Prostate gland (tissue), 2 donors: ENCODE data around the gene COMMD8. TPM values are rescaled to one million over a fixed set of nuclear protein-coding genes. Genes with fewer than 3 reads are reported as not detected.

Experiments
- DNase-seq: peaks from one replicate; pipeline ENCODE4 v3.0.0-alpha.2; 2019; ENCODE audit warnings: low spot score
- H3K27ac ChIP-seq, 2 donors: fragments of 200-600 bp; sonication (generic); 2 replicates each; pipeline ENCODE4 v1.5.1; 2017 to 2019
- H3K27me3 ChIP-seq: fragments of 200-600 bp; sonication (generic); replicated peaks from 2 replicates; pipeline ENCODE4 v1.5.1; 2019; ENCODE audit not compliant: insufficient read depth
- H3K36me3 ChIP-seq, 2 donors: fragments of 200-600 bp; sonication (generic); 1 replicate in 1 of 2; 2 replicates in 1 of 2; pipeline versions ENCODE4 v1.5.1 to v1.8.1; 2017 to 2019
- H3K4me1 ChIP-seq: fragments of 200-600 bp; sonication (generic); replicated peaks from 2 replicates; pipeline ENCODE4 v1.5.1; 2019
- H3K4me3 ChIP-seq, 2 donors: fragments of 200-600 bp; sonication (generic); 2 replicates each; pipeline ENCODE4 v1.5.1; 2017 to 2019
- H3K9me3 ChIP-seq: fragments of 200-600 bp; sonication (generic); 2 replicates; pipeline ENCODE4 v1.5.1; 2017
- CTCF ChIP-seq, 4 experiments: fragments of 200-600 bp in 2 of 4; fragments of 450-650 bp in 2 of 4; sonication (generic) in 2 of 4; IDR thresholded peaks; 1 replicate in 3 of 4; 2 replicates in 1 of 4; pipeline ENCODE4 v1.5.1; 2016 to 2019; ENCODE audit warnings: antibody characterized with exemption in 4 of 4, mild to moderate bottlenecking in 2 of 4, moderate library complexity in 2 of 4
- POLR2A ChIP-seq: fragments of 450-650 bp; IDR thresholded peaks from one replicate; pipeline ENCODE4 v1.6.1; 2016; ENCODE audit warnings: antibody characterized with exemption, mild to moderate bottlenecking
- POLR2AphosphoS5 ChIP-seq: sonication (generic); formaldehyde crosslinking; IDR thresholded peaks from one replicate; pipeline ENCODE4 v1.6.1; 2017; ENCODE audit warnings: antibody characterized with exemption
- WGBS: methylation state at CpG from one replicate; pipeline ENCODE4 v1.1.5; 2018; 5-methylcytosine and 5-hydroxymethylcytosine counted together
- intact Hi-C: fragments of 100-400 bp; cut with DNase I; formaldehyde crosslinking; loops from one replicate; pipeline ENCODE4 v1.14.2; 2022
- total RNA-seq, 2 donors: library from RNA; depleted of rRNA; stranded (reverse); fragments of >200 nt; gene quantifications; one replicate each; pipeline ENCODE4 v1.1.0, GENCODE V29; 2016

Gene COMMD8
- total RNA-seq, 2 donors from 2014 or later = 11.9 to 12.2 TPM

GRCh38 chr4:47485047-47485692 lies 21.7 kb upstream of the COMMD8 start, which contains the start of gene ATP10D:
TSS of gene ATP10D (plus strand) at chr4:47485275. CDS start at chr4:47512541, 27,266 bp downstream.
- intact Hi-C loops = no loop called here
- WGBS = under 1% methylated on average over 34 of the region's 34 CpGs
- Histone ChIP-seq H3K4me1 (peaks cover 3% of the 10 kb centered on the region), H3K9me3 (no peaks in the 10 kb centered on the region), H3K27ac (peak within 1 kb of the TSS; percentile 89 to 95), H3K4me3 (peak within 1 kb of the TSS; percentile 49 to 54), H3K27me3 (no peaks in the 10 kb centered on the region), H3K36me3 (no peaks in the 10 kb centered on the region)
- TF ChIP-seq POLR2A = peak; percentile 83
- TF ChIP-seq POLR2AphosphoS5 = peak; percentile 92
- TF ChIP-seq CTCF (IDR thresholded peaks at IDR 0.05) = peak in 3 of 4 experiments; percentile 13 to 30 (median 29)
- peak; percentile 94 for DNase-seq

DNA sequence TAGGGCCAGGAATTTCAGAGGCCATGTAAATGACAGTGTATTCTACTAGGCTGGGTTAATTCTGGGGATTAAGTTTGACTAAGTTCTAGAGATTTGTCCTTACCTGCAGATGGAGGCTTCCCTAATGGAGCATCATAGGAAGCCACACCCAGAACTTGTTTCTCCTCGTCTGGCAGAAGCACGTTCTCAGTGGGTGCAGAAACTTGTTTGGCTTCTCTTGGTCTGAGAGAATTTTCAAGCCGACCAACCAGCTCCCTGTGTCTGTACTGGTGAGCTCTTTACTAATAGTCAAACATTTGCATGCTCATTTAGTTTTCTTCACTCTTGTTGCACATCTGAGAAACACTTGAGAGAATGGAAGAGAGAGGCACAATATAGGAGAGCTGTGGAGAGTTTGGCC lies 20.7 kb upstream of the COMMD8 start:
- intact Hi-C loops = no loop called here
- TF ChIP-seq CTCF (IDR thresholded peaks at IDR 0.05) = no peak
- TF ChIP-seq POLR2A = no peak
- TF ChIP-seq POLR2AphosphoS5 = no peak
- Histone ChIP-seq H3K4me1 (peaks cover 3% of the 10 kb centered on the region), H3K36me3 (no peaks in the 10 kb centered on the region), H3K27ac (peak overlapping the region in 1 of 2 donors; percentile 95), H3K9me3 (no peaks in the 10 kb centered on the region), H3K27me3 (no peaks in the 10 kb centered on the region), H3K4me3 (no peak overlapping the region)
- 45% methylated on average over 3 of the region's 3 CpGs for WGBS
- no peak for DNase-seq

DNA sequence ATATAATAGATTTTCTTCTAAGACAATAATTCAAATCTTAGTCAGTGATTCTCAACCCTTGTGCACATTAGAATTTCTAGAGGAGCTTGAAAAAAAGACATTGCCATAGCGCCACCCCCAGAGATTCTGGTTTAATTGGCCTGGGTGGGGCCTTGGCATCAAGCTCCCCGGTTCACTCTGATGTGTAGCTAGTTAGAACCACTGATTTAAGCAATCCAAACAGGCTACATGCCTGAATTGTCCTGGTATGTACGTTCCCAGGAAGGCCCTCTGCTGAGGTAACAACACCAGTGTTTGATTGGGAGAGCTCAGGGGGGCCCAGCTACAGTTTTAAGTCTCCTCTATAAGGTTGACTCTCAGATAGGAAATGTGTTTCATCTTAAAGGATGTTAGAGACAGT lies 20.2 kb upstream of the COMMD8 start:
- TF ChIP-seq CTCF (IDR thresholded peaks at IDR 0.05) (no peak), POLR2A (no peak), POLR2AphosphoS5 (no peak)
- intact Hi-C loops = no loop called here
- DNase-seq = no peak
- no peak overlapping the region for H3K27ac ChIP-seq
- no peaks in the 10 kb centered on the region for H3K27me3 ChIP-seq
- peaks cover 3% of the 10 kb centered on the region for H3K4me1 ChIP-seq
- H3K36me3 ChIP-seq = no peaks in the 10 kb centered on the region
- H3K4me3 ChIP-seq = no peak overlapping the region
- 52% methylated on average over 3 of the region's 3 CpGs for WGBS
- H3K9me3 ChIP-seq = no peaks in the 10 kb centered on the region

DNA sequence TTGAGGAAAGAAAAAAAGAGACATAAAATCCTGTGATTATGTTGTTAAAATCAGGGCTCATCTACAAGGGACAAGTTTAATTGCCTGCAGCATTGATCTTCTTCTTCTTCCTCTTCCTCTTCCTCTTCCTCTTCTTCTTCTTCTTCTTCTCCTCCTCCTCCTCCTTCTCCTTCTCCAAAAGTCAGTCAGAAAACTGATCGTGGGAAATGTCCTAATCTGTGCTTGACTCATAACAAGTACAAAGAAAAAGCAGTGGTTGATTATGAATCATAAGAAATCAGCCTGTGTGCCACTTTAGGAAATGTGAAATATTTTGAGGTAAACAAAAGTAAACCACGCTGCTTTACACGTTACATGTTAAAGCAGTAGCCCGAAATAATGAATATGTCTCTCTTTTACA lies 18.8 kb upstream of the COMMD8 start:
- H3K4me1 ChIP-seq = peaks cover 2% of the 10 kb centered on the region

More for the DNA sequence above, 18.8 kb upstream of the COMMD8 start:
- no peaks in the 10 kb centered on the region for H3K27me3 ChIP-seq
- TF ChIP-seq POLR2AphosphoS5 = no peak
- no peak for TF ChIP-seq POLR2A
- TF ChIP-seq CTCF (IDR thresholded peaks at IDR 0.05) = no peak
- H3K27ac ChIP-seq = no peak overlapping the region
- 76% methylated on average over 4 of the region's 4 CpGs for WGBS
- no peaks in the 10 kb centered on the region for H3K9me3 ChIP-seq
- no peak overlapping the region for H3K4me3 ChIP-seq
- DNase-seq = no peak
- H3K36me3 ChIP-seq = no peaks in the 10 kb centered on the region
- intact Hi-C loops = no loop called here
